K562 (cell line): Measurements from ENCODE around the gene TMEM25.

Source experiments
- IRF9 ChIP-seq: fragments of 450-650 bp; IDR thresholded peaks from 2 replicates; pipeline ENCODE4 v1.6.1; 2016; ENCODE audit warnings: missing biosample characterization, missing genetic modification characterization
- MYC ChIP-seq, 2 experiments: fragments of 250-450 bp in 1 of 2; sonication (Bioruptor Pico) in 1 of 2; IDR thresholded peaks; 2 replicates each; pipeline versions ENCODE4 v1.5.1 to v1.6.1; 2012 to 2021; ENCODE audit warnings: low read depth in 2 of 2, borderline replicate concordance in 1 of 2, improper control_type of control experiment in 1 of 2, low read length in 1 of 2, mild to moderate bottlenecking in 1 of 2, moderate library complexity in 1 of 2
- SP1 ChIP-seq: sonication (generic); formaldehyde crosslinking; IDR thresholded peaks from 2 replicates; pipeline ENCODE4 v1.8.1; 2022; ENCODE audit warnings: mild to moderate bottlenecking, missing genetic modification reagents

- no peak for TF ChIP-seq IRF9 (tag)
- TF ChIP-seq MYC (IDR thresholded peaks at IDR 0.05; ENCODE audit: low read depth, low read length) = no peak
- TF ChIP-seq MYC (CRISPR knock-in tag; IDR thresholded peaks at IDR 0.05; ENCODE audit: borderline replicate concordance, low read depth) = no peak
- no peak for TF ChIP-seq SP1 (CRISPR knock-in tag)
Measured at GRCh38 chr11:118544010-118544646, 13.1 kb downstream of the TMEM25 start.
